ENCODE measurements around the gene IDUA. TPM values are rescaled to one million over a fixed set of nuclear protein-coding genes. Genes with fewer than 3 reads are reported as not detected.

IDUA gene
- total RNA-seq, 1 donor from 2014 or later = 18.0 TPM

- Mint-ChIP-seq H3K4me1 (peaks cover 4% of the 10 kb centered on the region), H3K9me3 (no peaks in the 10 kb centered on the region), H3K36me3 (ENCODE audit: low read depth) (no peaks in the 10 kb centered on the region), H3K27me3 (ENCODE audit: low read depth) (peaks cover 67% of the 10 kb centered on the region), H3K27ac (ENCODE audit: unreplicated experiment) (no peak overlapping the region), H3K4me3 (no peak overlapping the region)
- DNase-seq (ENCODE audit: low read depth, low spot score) = no peak
- no peak for TF ChIP-seq CTCF (conservative IDR thresholded peaks at IDR 0.05)
Measured at GRCh38 chr4:999882-1000425, 13.1 kb downstream of the IDUA start.

GRCh38 chr4:1000686-1001260 is 13.9 kb downstream of the IDUA start:
- peak overlapping the region; percentile 38 for H3K4me3 Mint-ChIP-seq
- no peak for TF ChIP-seq CTCF (conservative IDR thresholded peaks at IDR 0.05)
- peaks cover 69% of the 10 kb centered on the region for H3K27me3 Mint-ChIP-seq (ENCODE audit: low read depth)
- H3K27ac Mint-ChIP-seq (ENCODE audit: unreplicated experiment) = no peak overlapping the region
- DNase-seq (ENCODE audit: low read depth, low spot score) = no peak
- H3K4me1 Mint-ChIP-seq = peaks cover 4% of the 10 kb centered on the region
- no peaks in the 10 kb centered on the region for H3K36me3 Mint-ChIP-seq (ENCODE audit: low read depth)
- no peaks in the 10 kb centered on the region for H3K9me3 Mint-ChIP-seq

- no peak overlapping the region for H3K4me3 Mint-ChIP-seq
- DNase-seq (ENCODE audit: low read depth, low spot score) = no peak
- peaks cover 71% of the 10 kb centered on the region for H3K27me3 Mint-ChIP-seq (ENCODE audit: low read depth)
- TF ChIP-seq CTCF (conservative IDR thresholded peaks at IDR 0.05) = no peak
- peaks cover 4% of the 10 kb centered on the region for H3K4me1 Mint-ChIP-seq
- H3K36me3 Mint-ChIP-seq (ENCODE audit: low read depth) = no peaks in the 10 kb centered on the region
- H3K27ac Mint-ChIP-seq (ENCODE audit: unreplicated experiment) = no peak overlapping the region
- no peaks in the 10 kb centered on the region for H3K9me3 Mint-ChIP-seq
Measured at GRCh38 chr4:1001561-1002130, 14.8 kb downstream of the IDUA start.

- H3K36me3 Mint-ChIP-seq (ENCODE audit: low read depth) = peaks cover 3% of the 10 kb centered on the region
- H3K4me1 Mint-ChIP-seq = peaks cover 4% of the 10 kb centered on the region
- no peak overlapping the region for H3K4me3 Mint-ChIP-seq
- no peak for TF ChIP-seq CTCF (conservative IDR thresholded peaks at IDR 0.05)
- DNase-seq (ENCODE audit: low read depth, low spot score) = no peak
- peaks cover 72% of the 10 kb centered on the region for H3K27me3 Mint-ChIP-seq (ENCODE audit: low read depth)
- H3K27ac Mint-ChIP-seq (ENCODE audit: unreplicated experiment) = no peak overlapping the region
- H3K9me3 Mint-ChIP-seq = no peaks in the 10 kb centered on the region
Measured at GRCh38 chr4:1002131-1002630, 15.3 kb downstream of the IDUA start.

- Mint-ChIP-seq H3K4me3 (no peak overlapping the region), H3K9me3 (no peaks in the 10 kb centered on the region), H3K27me3 (ENCODE audit: low read depth) (peaks cover 77% of the 10 kb centered on the region), H3K27ac (ENCODE audit: unreplicated experiment) (no peak overlapping the region), H3K4me1 (peaks cover 4% of the 10 kb centered on the region), H3K36me3 (ENCODE audit: low read depth) (peaks cover 3% of the 10 kb centered on the region)
- TF ChIP-seq CTCF (conservative IDR thresholded peaks at IDR 0.05) = no peak
- no peak for DNase-seq (ENCODE audit: low read depth, low spot score)
Measured at GRCh38 chr4:1002631-1003251, 15.9 kb downstream of the IDUA start.

All from neural crest cell (in vitro differentiated cells).